ENCODE measurements around the gene PROM1. TPM values are rescaled to one million over a fixed set of nuclear protein-coding genes. Genes with fewer than 3 reads are reported as not detected.

The PROM1 gene
- total RNA-seq, 2 experiments from 2014 or later: not detected

DNA sequence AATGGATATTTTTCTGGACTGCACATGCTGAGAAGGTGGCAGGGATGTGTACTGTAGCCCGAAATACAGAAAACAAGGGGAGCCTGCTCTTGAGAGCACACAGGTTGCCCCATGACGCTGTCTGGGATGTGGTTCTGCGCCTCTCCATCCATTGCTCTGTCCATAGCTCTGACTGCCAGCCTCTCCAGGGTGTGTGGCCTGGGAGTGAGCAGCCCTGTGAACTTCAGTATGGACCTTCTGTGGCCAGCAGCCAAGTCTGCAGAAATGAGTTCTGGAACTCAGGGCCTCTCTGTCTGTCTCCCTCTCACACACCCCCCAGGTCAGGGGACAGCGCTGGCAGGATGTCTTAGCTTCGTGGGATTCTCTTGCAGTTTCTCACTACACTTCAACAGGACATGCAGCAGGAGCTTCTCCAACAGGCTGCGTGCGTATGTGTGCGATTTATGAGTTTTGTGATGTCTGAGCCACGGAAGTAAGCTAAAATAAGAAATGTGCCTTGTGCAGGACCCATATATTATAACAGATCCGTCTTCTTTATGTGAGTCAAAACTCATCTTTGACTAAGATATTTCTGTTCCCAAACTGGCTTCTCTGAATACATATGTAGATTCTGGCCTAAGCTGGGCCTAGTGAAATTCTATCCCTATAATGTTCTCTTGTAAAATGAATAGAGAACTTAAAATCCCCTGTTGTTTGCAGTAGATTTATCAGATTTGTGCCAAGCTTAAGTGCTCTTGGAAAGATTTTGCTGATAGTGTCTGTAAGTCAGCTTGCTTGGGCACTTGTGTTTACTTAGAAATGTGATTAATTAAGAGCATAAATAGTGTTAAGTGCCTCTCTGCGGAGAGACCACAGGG lies 40.0 kb downstream of the PROM1 start:
- POLR2A ChIA-PET: no interaction called here
- Mint-ChIP-seq H3K4me3 (no peak overlapping the region), H3K27ac (no peak overlapping the region)

DNA sequence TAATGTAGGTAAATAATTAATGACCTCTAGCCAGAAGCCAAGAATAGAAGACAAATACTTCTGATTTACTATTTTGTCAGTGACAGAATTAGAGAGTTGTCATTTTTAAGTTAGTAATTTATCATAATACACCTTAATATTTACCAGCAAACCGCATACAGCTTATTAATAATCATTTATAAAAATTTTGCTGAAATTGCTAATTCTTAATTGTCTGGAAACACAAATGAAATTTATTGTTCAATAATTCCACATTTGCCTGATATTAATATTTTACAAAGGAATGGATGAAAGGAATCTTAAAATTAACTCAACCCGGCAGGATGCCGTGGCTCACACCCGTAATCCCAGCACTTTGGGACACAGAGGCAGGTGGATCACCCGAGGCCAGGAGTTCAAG lies 44.7 kb downstream of the PROM1 start:
- Mint-ChIP-seq H3K4me3 (no peak overlapping the region), H3K27ac (no peak overlapping the region), H3K4me1 (no peaks in the 10 kb centered on the region)

More for the DNA sequence above, 40.0 kb downstream of the PROM1 start:
- Mint-ChIP-seq H3K27me3 (peaks cover 8% of the 10 kb centered on the region), H3K9me3 (no peaks in the 10 kb centered on the region), H3K4me1 (no peaks in the 10 kb centered on the region), H3K36me3 (ENCODE audit: low read depth) (no peaks in the 10 kb centered on the region)
- CTCF ChIA-PET: no interaction called here
- DNase-seq: no peak

DNA sequence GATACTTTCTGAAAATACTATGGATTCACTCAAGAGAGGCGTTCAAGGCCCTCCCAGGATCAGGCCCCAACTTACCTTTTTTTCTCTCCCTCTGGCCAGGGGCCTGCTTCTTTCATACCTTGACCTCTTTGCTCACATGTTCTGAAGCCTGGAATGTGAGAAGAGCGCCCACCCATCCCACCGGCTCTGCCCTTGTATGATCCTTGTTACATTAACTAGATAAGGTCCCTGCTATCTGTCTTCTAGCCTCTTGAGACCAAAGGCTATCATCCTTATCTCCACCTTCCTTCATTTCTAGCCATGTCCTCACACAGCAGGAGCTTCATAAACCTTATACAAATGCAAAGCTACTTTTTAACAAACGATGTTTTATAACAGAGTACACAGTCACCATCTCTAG lies 45.9 kb downstream of the PROM1 start:
- Mint-ChIP-seq H3K4me3 (no peak overlapping the region), H3K27me3 (peaks cover 13% of the 10 kb centered on the region), H3K36me3 (ENCODE audit: low read depth) (no peaks in the 10 kb centered on the region), H3K9me3 (no peaks in the 10 kb centered on the region), H3K4me1 (no peaks in the 10 kb centered on the region), H3K27ac (no peak overlapping the region)
- ChIA-PET CTCF (no interaction called here), POLR2A (no interaction called here)
- DNase-seq: no peak

More for the DNA sequence above, 44.7 kb downstream of the PROM1 start:
- POLR2A ChIA-PET: no interaction called here
- peaks cover 13% of the 10 kb centered on the region for H3K27me3 Mint-ChIP-seq
- H3K9me3 Mint-ChIP-seq: no peaks in the 10 kb centered on the region
- no peak for DNase-seq
- CTCF ChIA-PET: no interaction called here
- no peaks in the 10 kb centered on the region for H3K36me3 Mint-ChIP-seq (ENCODE audit: low read depth)

DNA sequence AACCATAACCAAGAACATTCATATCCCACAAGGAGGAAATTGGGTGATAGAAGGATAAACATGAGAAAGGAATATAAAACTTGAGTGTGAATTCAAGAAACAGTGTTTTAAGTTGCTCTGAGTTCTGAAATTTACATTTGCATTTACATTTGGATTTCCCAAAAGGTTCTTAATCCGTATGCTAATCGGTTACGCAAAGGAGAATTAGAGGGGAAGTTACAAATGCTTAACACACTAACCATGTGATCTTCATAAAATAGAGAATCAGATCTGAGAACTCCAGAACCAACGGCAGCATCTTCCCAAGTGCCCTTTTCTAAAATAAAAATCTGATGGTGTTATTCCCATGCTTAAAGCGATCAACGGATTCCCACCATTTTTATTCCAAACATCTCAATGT lies 48.0 kb downstream of the PROM1 start:
- DNase-seq: no peak

DNA sequence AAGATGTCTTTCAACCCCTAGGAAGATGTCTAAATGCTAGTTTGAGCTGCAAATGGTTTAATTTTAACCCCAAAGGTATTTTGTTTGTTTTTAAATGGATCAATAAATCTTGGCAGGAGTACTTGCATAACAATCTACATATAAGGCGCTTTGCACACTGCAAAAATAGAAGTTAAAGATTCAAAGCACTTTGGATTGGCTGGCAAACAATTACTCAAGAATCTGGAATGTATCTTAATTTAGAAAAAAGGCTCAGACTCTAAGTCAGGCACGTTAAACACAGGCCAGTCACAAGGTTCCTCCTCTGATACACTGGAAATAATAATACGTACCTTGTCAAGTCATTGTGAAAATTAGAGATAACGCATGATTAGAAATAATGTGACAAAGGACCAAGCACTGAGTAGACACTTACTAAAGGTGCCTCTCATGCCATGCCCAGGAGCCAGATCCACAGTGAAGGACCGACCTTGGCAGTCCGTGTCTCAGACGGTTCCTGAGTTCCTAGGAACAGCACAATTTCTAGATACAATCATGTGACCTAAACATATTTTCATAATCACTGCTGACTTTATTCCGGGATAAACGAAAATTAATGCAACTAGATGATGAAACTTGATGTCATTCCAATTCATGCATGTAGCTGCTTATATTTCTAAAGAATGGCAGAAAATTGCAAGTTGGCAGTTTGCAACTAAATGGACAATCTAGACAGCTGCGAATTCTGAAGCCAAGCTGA lies 49.6 kb downstream of the PROM1 start:
- ChIA-PET CTCF (no interaction called here), POLR2A (no interaction called here)
- H3K4me3 Mint-ChIP-seq: no peak overlapping the region
- no peak overlapping the region for H3K27ac Mint-ChIP-seq
- H3K9me3 Mint-ChIP-seq: no peaks in the 10 kb centered on the region
- peaks cover 10% of the 10 kb centered on the region for H3K27me3 Mint-ChIP-seq
- no peaks in the 10 kb centered on the region for H3K4me1 Mint-ChIP-seq
- no peak for DNase-seq
- H3K36me3 Mint-ChIP-seq (ENCODE audit: low read depth): no peaks in the 10 kb centered on the region

More for the DNA sequence above, 48.0 kb downstream of the PROM1 start:
- Mint-ChIP-seq H3K36me3 (ENCODE audit: low read depth) (no peaks in the 10 kb centered on the region), H3K27me3 (peaks cover 10% of the 10 kb centered on the region), H3K9me3 (no peaks in the 10 kb centered on the region), H3K27ac (no peak overlapping the region), H3K4me3 (no peak overlapping the region), H3K4me1 (no peaks in the 10 kb centered on the region)
- POLR2A ChIA-PET: no interaction called here
- CTCF ChIA-PET: no interaction called here

DNA sequence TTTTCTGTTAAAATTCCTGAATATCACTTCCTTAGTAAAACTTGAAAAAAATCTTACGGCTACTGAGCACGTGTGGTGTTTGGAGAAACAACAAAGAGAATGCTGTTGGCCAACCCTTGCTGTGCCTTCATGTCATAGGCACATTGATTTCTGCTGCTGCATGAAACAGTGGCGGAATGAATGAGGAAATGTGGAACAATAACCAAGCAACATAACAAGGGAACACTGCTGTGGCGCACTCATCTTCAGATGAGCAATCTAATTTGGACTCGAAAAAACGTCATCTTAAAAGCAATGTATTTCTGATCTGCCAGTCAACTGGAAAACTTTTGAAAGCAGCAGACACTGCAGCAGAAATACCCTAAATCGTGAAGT lies 51.4 kb downstream of the PROM1 start:
- POLR2A ChIA-PET: no interaction called here
- Mint-ChIP-seq H3K36me3 (ENCODE audit: low read depth) (no peaks in the 10 kb centered on the region), H3K27me3 (peaks cover 17% of the 10 kb centered on the region)

DNA sequence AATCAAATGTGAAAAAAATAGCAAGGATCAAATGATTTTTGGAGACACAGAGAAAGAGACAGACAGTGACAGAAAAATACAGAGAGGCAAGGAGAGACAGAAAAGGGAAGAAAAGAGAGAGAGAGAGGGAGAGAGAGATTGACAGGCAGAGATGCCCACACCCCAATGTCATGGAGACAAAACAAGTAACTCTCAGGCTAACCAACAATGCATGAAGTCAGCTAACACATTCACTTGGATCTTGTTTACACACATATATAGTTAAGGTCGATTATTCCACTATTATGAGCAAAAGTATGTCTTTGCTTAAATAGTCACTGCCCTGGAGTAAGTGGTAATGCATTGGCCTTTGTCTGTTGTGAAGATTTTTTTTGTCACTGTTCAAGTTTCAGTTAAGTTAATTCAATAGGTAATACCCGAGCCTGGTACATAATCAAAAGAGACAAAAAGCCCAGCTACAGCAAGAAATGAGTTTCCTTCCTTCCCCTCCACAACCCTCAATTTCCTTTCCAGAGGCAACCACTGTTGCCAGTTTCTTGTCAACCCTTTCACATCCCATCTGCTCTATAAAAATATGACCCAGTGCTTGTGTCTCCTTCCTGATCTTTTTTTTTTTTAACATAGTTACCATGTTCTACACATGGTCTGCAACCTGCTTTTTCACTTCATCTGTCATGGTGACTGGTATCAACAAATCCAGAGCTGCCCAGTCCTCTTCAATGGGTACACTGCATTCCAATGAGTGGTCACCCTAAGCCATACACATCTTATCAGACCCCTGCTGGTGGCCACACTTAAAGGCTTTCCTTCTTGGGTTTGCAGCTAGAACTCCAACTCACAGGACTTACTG lies 52.1 kb downstream of the PROM1 start:
- Mint-ChIP-seq H3K4me3 (no peak overlapping the region), H3K27me3 (peaks cover 20% of the 10 kb centered on the region), H3K4me1 (no peaks in the 10 kb centered on the region), H3K9me3 (no peaks in the 10 kb centered on the region), H3K36me3 (ENCODE audit: low read depth) (no peaks in the 10 kb centered on the region), H3K27ac (no peak overlapping the region)
- ChIA-PET POLR2A (no interaction called here), CTCF (interaction anchor here (1.0 to 1.2 kb wide), 2 partner anchors 31 to 174 kb away, joined by 3 read pairs; no protein-coding TSS in a partner anchor)
- no peak for DNase-seq

More for the DNA sequence above, 51.4 kb downstream of the PROM1 start:
- CTCF ChIA-PET: no interaction called here
- Mint-ChIP-seq H3K27ac (no peak overlapping the region), H3K4me3 (no peak overlapping the region), H3K4me1 (no peaks in the 10 kb centered on the region), H3K9me3 (no peaks in the 10 kb centered on the region)
- no peak for DNase-seq

DNA sequence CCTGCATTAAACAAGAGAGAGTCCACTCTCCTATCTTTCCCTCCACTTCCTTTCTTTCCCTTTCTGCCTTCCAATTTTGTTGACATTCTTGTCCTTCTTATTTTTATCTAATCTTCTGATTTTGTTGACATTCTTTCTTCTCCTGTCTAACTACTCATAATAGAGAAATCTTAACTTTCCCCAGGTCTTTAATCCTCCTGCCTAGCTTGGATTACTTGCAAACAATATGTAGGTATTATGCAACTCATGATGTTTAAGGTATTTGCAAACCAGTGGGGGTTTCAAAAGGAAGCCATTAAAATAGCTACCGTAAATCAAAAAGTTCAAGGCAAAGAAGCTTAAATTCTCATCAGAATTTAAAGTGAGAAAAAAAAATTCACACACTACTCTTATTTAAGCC lies 53.9 kb downstream of the PROM1 start:
- no peaks in the 10 kb centered on the region for H3K36me3 Mint-ChIP-seq (ENCODE audit: low read depth)
- ChIA-PET POLR2A (no interaction called here), CTCF (interaction anchor here (0.6 to 2.2 kb wide), 4 partner anchors 9 to 975 kb away, joined by 3 to 7 read pairs (median 3); no protein-coding TSS in a partner anchor)
- no peak for DNase-seq
- no peak overlapping the region for H3K27ac Mint-ChIP-seq
- peaks cover 20% of the 10 kb centered on the region for H3K27me3 Mint-ChIP-seq
- H3K4me3 Mint-ChIP-seq: no peak overlapping the region
- H3K4me1 Mint-ChIP-seq: no peaks in the 10 kb centered on the region
- H3K9me3 Mint-ChIP-seq: no peaks in the 10 kb centered on the region

DNA sequence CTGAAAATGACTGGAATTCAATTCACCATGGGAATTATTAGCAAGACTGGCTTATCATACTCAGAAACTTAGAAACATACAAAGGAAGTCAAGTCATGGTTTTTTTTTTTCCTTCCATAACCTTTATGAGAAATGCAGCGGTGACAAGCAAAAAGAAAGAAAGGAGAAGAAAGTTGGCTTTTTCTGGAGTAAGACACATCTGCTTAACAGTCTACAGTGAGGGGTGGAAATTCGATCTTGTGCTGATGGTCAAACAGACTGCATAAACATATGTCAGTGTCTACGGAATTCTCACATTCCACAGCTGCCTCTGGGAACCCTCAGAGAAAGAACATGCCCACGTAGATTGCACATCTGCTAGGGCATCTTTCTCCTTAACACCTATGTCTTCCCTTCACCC lies 54.6 kb downstream of the PROM1 start:
- ChIA-PET POLR2A (no interaction called here), CTCF (interaction anchor here (0.7 to 2.5 kb wide), 4 partner anchors 9 to 406 kb away, joined by 3 to 21 read pairs (median 5); no protein-coding TSS in a partner anchor)
- DNase-seq: no peak
- Mint-ChIP-seq H3K9me3 (no peaks in the 10 kb centered on the region), H3K27me3 (peaks cover 21% of the 10 kb centered on the region), H3K4me1 (peaks cover 2% of the 10 kb centered on the region), H3K27ac (no peak overlapping the region), H3K4me3 (no peak overlapping the region), H3K36me3 (ENCODE audit: low read depth) (no peaks in the 10 kb centered on the region)

DNA sequence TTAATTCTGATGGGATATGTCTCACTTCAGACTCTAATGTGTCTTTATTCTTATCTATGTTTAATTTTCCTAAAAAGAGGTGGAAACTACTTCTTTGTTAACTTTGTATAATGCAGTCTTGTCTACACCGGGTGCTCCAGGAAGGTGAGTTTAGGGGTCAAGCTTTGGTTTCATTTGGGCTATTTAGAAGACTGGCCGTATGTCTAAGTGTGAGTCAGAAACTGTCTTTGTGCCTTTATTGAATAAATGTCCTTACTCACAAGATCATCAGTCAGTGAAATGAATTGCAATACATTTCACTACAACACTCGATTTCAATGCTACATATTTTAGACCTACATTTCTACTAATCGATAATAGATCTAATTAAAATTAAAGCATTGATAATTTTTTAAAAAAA lies 56.2 kb downstream of the PROM1 start:
- Mint-ChIP-seq H3K9me3 (no peaks in the 10 kb centered on the region), H3K36me3 (ENCODE audit: low read depth) (no peaks in the 10 kb centered on the region), H3K4me3 (no peak overlapping the region), H3K27me3 (peaks cover 21% of the 10 kb centered on the region), H3K4me1 (peaks cover 3% of the 10 kb centered on the region), H3K27ac (no peak overlapping the region)
- ChIA-PET POLR2A (no interaction called here), CTCF (interaction anchor here (1.2 to 2.5 kb wide), 4 partner anchors 174 to 416 kb away, joined by 3 to 21 read pairs (median 6); no protein-coding TSS in a partner anchor)
- no peak for DNase-seq

DNA sequence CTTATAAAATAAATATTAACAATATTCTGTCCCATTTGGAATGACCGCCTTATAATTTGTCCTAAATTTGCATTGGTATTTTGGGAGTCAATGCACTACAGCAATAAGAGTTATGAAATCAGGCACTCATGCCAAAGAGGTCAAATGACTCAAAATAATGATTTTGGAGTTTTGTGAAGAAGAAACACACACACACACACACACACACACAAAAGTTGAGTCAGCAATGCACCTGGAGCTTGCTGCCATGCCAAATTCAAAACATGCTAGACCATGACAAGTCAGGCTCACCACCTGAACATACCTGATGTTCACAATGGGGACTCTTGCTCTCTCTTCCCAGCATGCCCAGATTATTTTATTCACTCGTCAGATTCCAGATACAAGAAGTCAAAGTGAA lies 56.7 kb downstream of the PROM1 start:
- no peak for DNase-seq
- Mint-ChIP-seq H3K27ac (no peak overlapping the region), H3K9me3 (no peaks in the 10 kb centered on the region), H3K4me1 (peaks cover 3% of the 10 kb centered on the region), H3K27me3 (peaks cover 21% of the 10 kb centered on the region), H3K36me3 (ENCODE audit: low read depth) (no peaks in the 10 kb centered on the region), H3K4me3 (no peak overlapping the region)
- CTCF ChIA-PET: interaction anchor here (1.8 to 2.5 kb wide), 2 partner anchors 179 to 238 kb away, joined by 5 to 21 read pairs; no protein-coding TSS in a partner anchor
- POLR2A ChIA-PET: no interaction called here

DNA sequence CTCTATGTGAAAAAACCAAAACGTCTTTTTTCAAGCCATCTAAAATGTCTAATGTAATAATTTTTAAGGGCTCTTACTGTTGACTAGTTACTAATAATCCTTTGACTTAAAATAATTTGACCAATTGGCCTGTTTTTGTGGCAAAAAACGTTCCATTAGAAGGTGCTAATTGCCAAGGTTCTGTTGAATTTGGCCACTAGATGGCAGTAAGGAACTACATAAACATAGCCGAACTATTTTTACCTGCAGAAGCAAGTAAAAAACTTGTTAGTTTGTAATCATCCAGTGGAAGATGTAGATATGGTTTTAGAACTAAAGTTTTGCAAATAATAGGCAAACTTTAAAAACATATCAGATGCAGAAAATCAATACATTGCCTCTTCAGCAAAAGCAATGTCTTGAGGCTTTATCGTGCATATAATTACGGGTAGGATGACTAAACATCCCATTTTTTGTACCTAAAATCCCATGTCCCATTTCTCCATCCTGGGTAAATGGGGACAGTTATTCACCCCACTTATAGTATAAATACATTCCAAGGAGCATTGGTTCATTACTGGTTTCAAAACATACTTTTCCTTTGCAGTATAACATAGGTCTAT lies 57.6 kb downstream of the PROM1 start:
- POLR2A ChIA-PET: no interaction called here
- no peak for DNase-seq
- peaks cover 21% of the 10 kb centered on the region for H3K27me3 Mint-ChIP-seq
- H3K27ac Mint-ChIP-seq: no peak overlapping the region
- no peaks in the 10 kb centered on the region for H3K36me3 Mint-ChIP-seq (ENCODE audit: low read depth)
- no peak overlapping the region for H3K4me3 Mint-ChIP-seq
- H3K9me3 Mint-ChIP-seq: no peaks in the 10 kb centered on the region
- CTCF ChIA-PET: interaction anchor here (0.7 to 1.0 kb wide), 3 partner anchors 27 to 245 kb away, joined by 3 to 8 read pairs (median 3); no protein-coding TSS in a partner anchor
- H3K4me1 Mint-ChIP-seq: peaks cover 3% of the 10 kb centered on the region
